Ovary (tissue), 3 donors: ENCODE data around the gene KISS1.

ENCODE experiments used
- EP300 ChIP-seq: sonication (generic); formaldehyde crosslinking; IDR thresholded peaks from one replicate; pipeline ENCODE4 v1.6.1; 2017; ENCODE audit warnings: antibody characterized with exemption
- TF ChIP-seq, protein P1 (sequence below), 3 donors: fragments of 450-650 bp in 2 of 3; fragments of 200-600 bp in 1 of 3; IDR thresholded peaks; one replicate each; pipeline versions ENCODE4 v1.5.1 to v1.8.0; 2016 to 2022; ENCODE audit warnings: antibody characterized with exemption in 3 of 3, mild to moderate bottlenecking in 1 of 3
- donor health status: DM: no; HTN: no; CAD: no.

DNA sequence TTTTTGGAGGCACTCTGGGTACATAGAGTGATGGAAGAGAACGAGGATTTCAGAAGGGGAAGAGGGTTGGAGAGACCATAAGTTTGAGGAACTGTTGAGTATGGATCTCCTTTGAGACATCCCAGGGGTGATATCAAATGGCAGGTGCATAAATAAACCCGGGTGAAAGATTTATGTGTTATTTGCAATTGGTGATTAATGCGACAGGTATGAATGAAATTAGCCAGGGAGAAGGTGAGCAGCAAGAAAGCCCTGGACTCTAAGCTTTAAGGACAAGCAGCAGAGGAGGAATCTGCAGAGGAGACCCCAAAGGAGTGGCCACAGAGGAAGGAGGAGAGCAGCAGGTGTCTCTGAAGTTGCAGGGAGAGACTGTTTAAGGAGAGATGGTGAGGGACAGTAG is 21.3 kb downstream of the KISS1 start:
- TF ChIP-seq, protein P1, sequence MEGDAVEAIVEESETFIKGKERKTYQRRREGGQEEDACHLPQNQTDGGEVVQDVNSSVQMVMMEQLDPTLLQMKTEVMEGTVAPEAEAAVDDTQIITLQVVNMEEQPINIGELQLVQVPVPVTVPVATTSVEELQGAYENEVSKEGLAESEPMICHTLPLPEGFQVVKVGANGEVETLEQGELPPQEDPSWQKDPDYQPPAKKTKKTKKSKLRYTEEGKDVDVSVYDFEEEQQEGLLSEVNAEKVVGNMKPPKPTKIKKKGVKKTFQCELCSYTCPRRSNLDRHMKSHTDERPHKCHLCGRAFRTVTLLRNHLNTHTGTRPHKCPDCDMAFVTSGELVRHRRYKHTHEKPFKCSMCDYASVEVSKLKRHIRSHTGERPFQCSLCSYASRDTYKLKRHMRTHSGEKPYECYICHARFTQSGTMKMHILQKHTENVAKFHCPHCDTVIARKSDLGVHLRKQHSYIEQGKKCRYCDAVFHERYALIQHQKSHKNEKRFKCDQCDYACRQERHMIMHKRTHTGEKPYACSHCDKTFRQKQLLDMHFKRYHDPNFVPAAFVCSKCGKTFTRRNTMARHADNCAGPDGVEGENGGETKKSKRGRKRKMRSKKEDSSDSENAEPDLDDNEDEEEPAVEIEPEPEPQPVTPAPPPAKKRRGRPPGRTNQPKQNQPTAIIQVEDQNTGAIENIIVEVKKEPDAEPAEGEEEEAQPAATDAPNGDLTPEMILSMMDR (IDR thresholded peaks at IDR 0.05): no peak
- no peak for TF ChIP-seq EP300
